HG03060 (cell line): ENCODE results near the gene KCNN2.

Experiments
- ATAC-seq: cut with Tn5 transposase; IDR thresholded peaks from one replicate; pipeline ENCODE4 v1.9.1; 2021; ENCODE audit warnings: low read depth, moderate number of reproducible peaks; ENCODE audit not compliant: unreplicated experiment

KCNN2 gene

GRCh38 chr5:114362197-114362976 lies 517 bp downstream of the KCNN2 start:
- peak; percentile 7 for ATAC-seq

- ATAC-seq: no peak
Observed at GRCh38 chr5:114362977-114363761, 1.3 kb downstream of the KCNN2 start.

- no peak for ATAC-seq
Observed at GRCh38 chr5:114363837-114364236, 2.0 kb downstream of the KCNN2 start.

GRCh38 chr5:114367029-114367428 lies 5.2 kb downstream of the KCNN2 start:
- no peak for ATAC-seq

GRCh38 chr5:114369680-114370417 lies 8.0 kb downstream of the KCNN2 start:
- no peak for ATAC-seq

GRCh38 chr5:114377050-114377844 lies 15.4 kb downstream of the KCNN2 start:
- no peak for ATAC-seq

GRCh38 chr5:114377946-114378345 lies 16.1 kb downstream of the KCNN2 start:
- ATAC-seq: no peak

GRCh38 chr5:114380721-114381120 lies 18.9 kb downstream of the KCNN2 start:
- no peak for ATAC-seq

- no peak for ATAC-seq
Observed at GRCh38 chr5:114387433-114387832, 25.6 kb downstream of the KCNN2 start.

- no peak for ATAC-seq
Observed at GRCh38 chr5:114390431-114390830, 28.6 kb downstream of the KCNN2 start.

- ATAC-seq: no peak
Observed at GRCh38 chr5:114391321-114391720, 29.5 kb downstream of the KCNN2 start.

GRCh38 chr5:114393159-114393558 lies 31.3 kb downstream of the KCNN2 start:
- ATAC-seq: no peak

- no peak for ATAC-seq
Observed at GRCh38 chr5:114402206-114402605, 40.3 kb downstream of the KCNN2 start.

GRCh38 chr5:114407783-114408182 lies 45.9 kb downstream of the KCNN2 start:
- no peak for ATAC-seq

GRCh38 chr5:114408847-114409246 lies 47.0 kb downstream of the KCNN2 start:
- ATAC-seq: no peak

GRCh38 chr5:114411380-114411931 lies 49.6 kb downstream of the KCNN2 start:
- ATAC-seq: no peak

- ATAC-seq: no peak
Observed at GRCh38 chr5:114412510-114413171, 50.8 kb downstream of the KCNN2 start.

- ATAC-seq: no peak
Observed at GRCh38 chr5:114415760-114416159, 53.9 kb downstream of the KCNN2 start.

- ATAC-seq: no peak
Observed at GRCh38 chr5:114416254-114416653, 54.4 kb downstream of the KCNN2 start.

- no peak for ATAC-seq
Observed at GRCh38 chr5:114417519-114417918, 55.6 kb downstream of the KCNN2 start.
